ENCODE results near the gene ZNF672. TPM values are rescaled to one million over a fixed set of nuclear protein-coding genes. Genes with fewer than 3 reads are reported as not detected.
"Not testable (repeated sequence)": the region's sequence is repeated elsewhere in the genome, so short reads cannot be mapped to it uniquely, and the experiment has no call there.

ZNF672 gene
- total RNA-seq, 2 donors from 2014 or later, result 33.8 to 34.2 TPM

- ATAC-seq (ENCODE audit: insufficient number of reproducible peaks, low FRiP score, low read depth), result no peak
- Histone ChIP-seq H3K27me3 (replicated peaks; ENCODE audit: insufficient read depth) (no peaks in the 10 kb centered on the region), H3K36me3 (no peaks in the 10 kb centered on the region), H3K9me3 (no peaks in the 10 kb centered on the region), H3K4me1 (ENCODE audit: control insufficient read depth in 1 of 2, low read depth in 2 of 2) (no peaks in the 10 kb centered on the region), H3K4me3 (no peak overlapping the region), H3K27ac (no peak overlapping the region)
- no peak for DNase-seq (ENCODE audit: low spot score)
- TF ChIP-seq, protein P1, sequence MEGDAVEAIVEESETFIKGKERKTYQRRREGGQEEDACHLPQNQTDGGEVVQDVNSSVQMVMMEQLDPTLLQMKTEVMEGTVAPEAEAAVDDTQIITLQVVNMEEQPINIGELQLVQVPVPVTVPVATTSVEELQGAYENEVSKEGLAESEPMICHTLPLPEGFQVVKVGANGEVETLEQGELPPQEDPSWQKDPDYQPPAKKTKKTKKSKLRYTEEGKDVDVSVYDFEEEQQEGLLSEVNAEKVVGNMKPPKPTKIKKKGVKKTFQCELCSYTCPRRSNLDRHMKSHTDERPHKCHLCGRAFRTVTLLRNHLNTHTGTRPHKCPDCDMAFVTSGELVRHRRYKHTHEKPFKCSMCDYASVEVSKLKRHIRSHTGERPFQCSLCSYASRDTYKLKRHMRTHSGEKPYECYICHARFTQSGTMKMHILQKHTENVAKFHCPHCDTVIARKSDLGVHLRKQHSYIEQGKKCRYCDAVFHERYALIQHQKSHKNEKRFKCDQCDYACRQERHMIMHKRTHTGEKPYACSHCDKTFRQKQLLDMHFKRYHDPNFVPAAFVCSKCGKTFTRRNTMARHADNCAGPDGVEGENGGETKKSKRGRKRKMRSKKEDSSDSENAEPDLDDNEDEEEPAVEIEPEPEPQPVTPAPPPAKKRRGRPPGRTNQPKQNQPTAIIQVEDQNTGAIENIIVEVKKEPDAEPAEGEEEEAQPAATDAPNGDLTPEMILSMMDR (IDR thresholded peaks at IDR 0.05), result no peak
These were observed 48.3 kb downstream of the ZNF672 start for GRCh38 chr1:248886237-248886895.

DNA sequence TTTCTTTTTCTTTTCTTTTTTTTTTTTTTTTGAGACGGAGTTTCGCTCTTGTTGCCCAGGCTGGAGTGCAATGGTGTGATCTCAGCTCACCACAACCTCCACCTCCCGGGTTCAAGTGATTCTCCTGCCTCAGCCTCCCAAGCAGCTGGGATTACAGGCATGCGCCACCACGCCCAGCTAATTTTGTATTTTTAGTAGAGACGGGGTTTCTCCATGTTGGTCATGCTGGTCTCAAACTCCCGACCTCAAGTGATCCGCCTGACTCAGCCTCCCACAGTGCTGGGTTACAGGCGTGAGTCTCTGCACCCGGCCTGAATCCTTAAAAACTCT lies 51.9 kb downstream of the ZNF672 start:
- not testable (repeated sequence) for DNase-seq (ENCODE audit: low spot score); H3K27ac ChIP-seq; H3K4me1 ChIP-seq (ENCODE audit: control insufficient read depth in 1 of 2, low read depth in 2 of 2); ATAC-seq (ENCODE audit: insufficient number of reproducible peaks, low FRiP score, low read depth); H3K9me3 ChIP-seq; H3K36me3 ChIP-seq; H3K27me3 ChIP-seq (replicated peaks; ENCODE audit: insufficient read depth); H3K4me3 ChIP-seq

DNA sequence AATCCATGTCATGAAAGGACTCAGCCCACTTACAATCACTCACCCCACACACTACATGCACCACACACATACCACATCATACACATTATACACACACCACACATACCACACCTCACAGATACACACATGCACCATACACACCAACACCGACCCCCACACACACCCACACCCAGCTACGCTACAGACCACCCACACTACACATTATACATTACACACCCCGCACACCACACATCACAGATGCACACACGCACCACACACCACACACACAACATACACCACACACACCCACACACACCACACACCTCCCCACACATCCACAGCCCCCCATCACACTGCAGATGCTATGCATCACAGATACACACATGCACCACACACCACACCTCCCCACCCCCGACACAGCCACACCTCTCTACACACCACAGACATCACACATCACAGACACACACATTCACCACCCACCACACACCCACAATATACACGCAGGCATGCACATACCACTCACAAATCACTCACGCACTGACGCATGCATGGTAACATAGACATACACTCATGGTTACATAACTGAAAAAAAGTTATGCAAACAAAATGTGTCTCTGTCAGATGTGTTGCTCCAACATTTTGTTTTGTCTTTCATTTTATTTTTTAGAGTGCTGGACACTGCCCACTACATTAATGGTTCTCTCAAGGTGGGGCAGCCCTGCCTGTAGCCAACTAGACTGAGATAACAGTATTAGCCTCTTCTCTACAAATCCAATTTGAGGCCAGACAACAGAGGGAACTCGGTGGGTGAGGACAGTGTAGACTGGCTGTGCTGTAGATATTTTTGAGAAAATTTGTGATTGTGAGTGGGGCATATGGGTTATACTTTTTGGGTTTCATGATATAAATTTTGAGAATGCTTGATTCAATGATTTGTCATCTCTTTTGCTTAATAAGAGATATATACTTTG lies 52.8 kb downstream of the ZNF672 start:
- Histone ChIP-seq H3K27me3 (replicated peaks; ENCODE audit: insufficient read depth) (no peaks in the 10 kb centered on the region), H3K4me1 (ENCODE audit: control insufficient read depth in 1 of 2, low read depth in 2 of 2) (no peaks in the 10 kb centered on the region), H3K27ac (no peak overlapping the region), H3K9me3 (no peaks in the 10 kb centered on the region), H3K4me3 (no peak overlapping the region), H3K36me3 (no peaks in the 10 kb centered on the region)
- TF ChIP-seq, protein P1 (IDR thresholded peaks at IDR 0.05), result no peak
- DNase-seq (ENCODE audit: low spot score), result no peak
- no peak for ATAC-seq (ENCODE audit: insufficient number of reproducible peaks, low FRiP score, low read depth)

- no peak overlapping the region for H3K27ac ChIP-seq
- H3K9me3 ChIP-seq, result no peaks in the 10 kb centered on the region
- DNase-seq (ENCODE audit: low spot score) (no peak), ATAC-seq (ENCODE audit: insufficient number of reproducible peaks, low FRiP score, low read depth) (no peak)
- TF ChIP-seq, protein P1 (IDR thresholded peaks at IDR 0.05), result no peak
- H3K27me3 ChIP-seq (replicated peaks; ENCODE audit: insufficient read depth), result no peaks in the 10 kb centered on the region
- H3K36me3 ChIP-seq, result no peaks in the 10 kb centered on the region
- H3K4me3 ChIP-seq, result no peak overlapping the region
- no peaks in the 10 kb centered on the region for H3K4me1 ChIP-seq (ENCODE audit: control insufficient read depth in 1 of 2, low read depth in 2 of 2)
These were observed 53.7 kb downstream of the ZNF672 start for GRCh38 chr1:248891758-248892157.

GRCh38 chr1:248892590-248892989 lies 54.6 kb downstream of the ZNF672 start:
- Histone ChIP-seq H3K27ac (no peak overlapping the region), H3K27me3 (replicated peaks; ENCODE audit: insufficient read depth) (no peaks in the 10 kb centered on the region), H3K9me3 (no peaks in the 10 kb centered on the region), H3K4me1 (ENCODE audit: control insufficient read depth in 1 of 2, low read depth in 2 of 2) (no peaks in the 10 kb centered on the region), H3K36me3 (no peaks in the 10 kb centered on the region), H3K4me3 (no peak overlapping the region)
- DNase-seq (ENCODE audit: low spot score), result no peak
- TF ChIP-seq, protein P1 (IDR thresholded peaks at IDR 0.05), result no peak
- no peak for ATAC-seq (ENCODE audit: insufficient number of reproducible peaks, low FRiP score, low read depth)

Data from thoracic aorta (tissue), 2 donors.